HEK293 (cell line): Measurements from ENCODE around the gene CDC27.

Experiments used
- BCL11B ChIP-seq: fragments of 450-650 bp; formaldehyde crosslinking; IDR thresholded peaks from 2 replicates; pipeline ENCODE4 v1.5.1; 2016; ENCODE audit warnings: low read depth, missing biosample characterization, missing genetic modification characterization
- GFI1B ChIP-seq: fragments of 450-650 bp; formaldehyde crosslinking; IDR thresholded peaks from 2 replicates; pipeline ENCODE4 v1.5.1; 2016; ENCODE audit warnings: missing biosample characterization, missing genetic modification characterization
- GLIS1 ChIP-seq: fragments of 450-650 bp; formaldehyde crosslinking; IDR thresholded peaks from 2 replicates; pipeline ENCODE4 v1.5.1; 2016; ENCODE audit warnings: missing biosample characterization, missing genetic modification characterization
- GLIS2 ChIP-seq: fragments of 450-650 bp; formaldehyde crosslinking; IDR thresholded peaks from 2 replicates; pipeline ENCODE4 v1.5.1; 2016; ENCODE audit warnings: missing biosample characterization, missing genetic modification characterization
- HOXC10 ChIP-seq: sonication (generic); formaldehyde crosslinking; IDR thresholded peaks from 2 replicates; pipeline ENCODE4 v1.8.1; 2023; ENCODE audit warnings: mild to moderate bottlenecking, missing genetic modification reagents
- KLF8 ChIP-seq: fragments of 450-650 bp; formaldehyde crosslinking; IDR thresholded peaks from 2 replicates; pipeline ENCODE4 v1.5.1; 2016; ENCODE audit warnings: missing biosample characterization, missing genetic modification characterization
- MEIS1 ChIP-seq: sonication (generic); formaldehyde crosslinking; IDR thresholded peaks from 2 replicates; pipeline ENCODE4 v1.8.1; 2022; ENCODE audit warnings: missing genetic modification reagents, mild to moderate bottlenecking, borderline replicate concordance
- SALL2 ChIP-seq: fragments of 450-650 bp; formaldehyde crosslinking; IDR thresholded peaks from 2 replicates; pipeline ENCODE4 v1.5.0; 2017; ENCODE audit warnings: missing biosample characterization, mild to moderate bottlenecking, missing genetic modification characterization, borderline replicate concordance
- TCF7L2 ChIP-seq: IDR thresholded peaks from 2 replicates; pipeline ENCODE4 v1.6.1; 2011; ENCODE audit warnings: low read depth, mild to moderate bottlenecking, inconsistent platforms, low read length, moderate library complexity, borderline replicate concordance
- YY2 ChIP-seq: fragments of 450-650 bp; formaldehyde crosslinking; IDR thresholded peaks from 2 replicates; pipeline ENCODE4 v1.5.1; 2016; ENCODE audit warnings: missing biosample characterization, missing genetic modification characterization
- ZBTB49 ChIP-seq: fragments of 450-650 bp; formaldehyde crosslinking; IDR thresholded peaks from 2 replicates; pipeline ENCODE4 v1.5.1; 2016; ENCODE audit warnings: missing biosample characterization, missing genetic modification characterization, low read depth
- ZFP37 ChIP-seq: fragments of 450-650 bp; formaldehyde crosslinking; IDR thresholded peaks from 2 replicates; pipeline ENCODE4 v1.5.1; 2016; ENCODE audit warnings: missing biosample characterization, missing genetic modification characterization
- ZNF133 ChIP-seq: fragments of 450-650 bp; formaldehyde crosslinking; IDR thresholded peaks from 2 replicates; pipeline ENCODE4 v1.5.1; 2016; ENCODE audit warnings: missing biosample characterization, missing genetic modification characterization
- ZNF138 ChIP-seq: fragments of 450-650 bp; formaldehyde crosslinking; IDR thresholded peaks from 2 replicates; pipeline ENCODE4 v1.5.1; 2016; ENCODE audit warnings: missing biosample characterization, missing genetic modification characterization, borderline replicate concordance
- ZNF148 ChIP-seq: fragments of 450-650 bp; formaldehyde crosslinking; IDR thresholded peaks from 2 replicates; pipeline ENCODE4 v1.5.0; 2017; ENCODE audit warnings: missing biosample characterization, missing genetic modification characterization, borderline replicate concordance
- ZNF169 ChIP-seq: fragments of 450-650 bp; formaldehyde crosslinking; IDR thresholded peaks from 2 replicates; pipeline ENCODE4 v1.5.1; 2016; ENCODE audit warnings: missing biosample characterization, missing genetic modification characterization
- ZNF202 ChIP-seq: fragments of 450-650 bp; formaldehyde crosslinking; IDR thresholded peaks from 2 replicates; pipeline ENCODE4 v1.5.1; 2016; ENCODE audit warnings: missing biosample characterization, missing genetic modification characterization, borderline replicate concordance
- ZNF211 ChIP-seq: fragments of 450-650 bp; formaldehyde crosslinking; IDR thresholded peaks from 2 replicates; pipeline ENCODE4 v1.5.1; 2016; ENCODE audit warnings: low read depth, missing biosample characterization, missing genetic modification characterization
- ZNF26 ChIP-seq: fragments of 450-650 bp; formaldehyde crosslinking; IDR thresholded peaks from 2 replicates; pipeline ENCODE4 v1.5.1; 2016; ENCODE audit warnings: missing biosample characterization, missing genetic modification characterization
- ZNF324 ChIP-seq: fragments of 450-650 bp; formaldehyde crosslinking; IDR thresholded peaks from 2 replicates; pipeline ENCODE4 v1.5.1; 2016; ENCODE audit warnings: missing biosample characterization, missing genetic modification characterization
- ZNF350 ChIP-seq: fragments of 450-650 bp; formaldehyde crosslinking; IDR thresholded peaks from 2 replicates; pipeline ENCODE4 v1.5.0; 2017; ENCODE audit warnings: missing biosample characterization, mild to moderate bottlenecking, missing genetic modification characterization
- ZNF391 ChIP-seq: fragments of 450-650 bp; formaldehyde crosslinking; IDR thresholded peaks from 2 replicates; pipeline ENCODE4 v1.5.1; 2016; ENCODE audit warnings: low read depth, missing biosample characterization, missing genetic modification characterization, borderline replicate concordance
- ZNF488 ChIP-seq: fragments of 450-650 bp; formaldehyde crosslinking; IDR thresholded peaks from 2 replicates; pipeline ENCODE4 v1.5.1; 2016; ENCODE audit warnings: missing biosample characterization, missing genetic modification characterization
- ZNF514 ChIP-seq: fragments of 450-650 bp; formaldehyde crosslinking; IDR thresholded peaks from 2 replicates; pipeline ENCODE4 v1.5.1; 2016; ENCODE audit warnings: missing biosample characterization, missing genetic modification characterization
- ZNF544 ChIP-seq: fragments of 450-650 bp; formaldehyde crosslinking; IDR thresholded peaks from 2 replicates; pipeline ENCODE4 v1.5.0; 2017; ENCODE audit warnings: missing biosample characterization, missing genetic modification characterization
- ZNF600 ChIP-seq: fragments of 450-650 bp; formaldehyde crosslinking; IDR thresholded peaks from 2 replicates; pipeline ENCODE4 v1.5.1; 2016; ENCODE audit warnings: missing biosample characterization, missing genetic modification characterization
- ZNF623 ChIP-seq: fragments of 450-650 bp; formaldehyde crosslinking; IDR thresholded peaks from 2 replicates; pipeline ENCODE4 v1.5.1; 2016; ENCODE audit warnings: missing biosample characterization, missing genetic modification characterization
- ZNF645 ChIP-seq: fragments of 450-650 bp; formaldehyde crosslinking; IDR thresholded peaks from 2 replicates; pipeline ENCODE4; 2016; ENCODE audit warnings: missing biosample characterization, missing genetic modification characterization
- ZNF660 ChIP-seq: fragments of 450-650 bp; IDR thresholded peaks from 2 replicates; pipeline ENCODE4 v1.5.1; 2018; ENCODE audit warnings: missing biosample characterization, mild to moderate bottlenecking, missing genetic modification characterization
- ZNF747 ChIP-seq: fragments of 450-650 bp; formaldehyde crosslinking; IDR thresholded peaks from 2 replicates; pipeline ENCODE4 v1.5.1; 2016; ENCODE audit warnings: missing biosample characterization, missing genetic modification characterization
- ZNF830 ChIP-seq: fragments of 450-650 bp; IDR thresholded peaks from 2 replicates; pipeline ENCODE4 v1.5.0; 2018; ENCODE audit warnings: missing biosample characterization, missing genetic modification characterization, low read depth, mild to moderate bottlenecking, moderate library complexity
- ZSCAN23 ChIP-seq: fragments of 450-650 bp; formaldehyde crosslinking; IDR thresholded peaks from 2 replicates; pipeline ENCODE4 v1.5.1; 2016; ENCODE audit warnings: missing biosample characterization, missing genetic modification characterization
- ZSCAN30 ChIP-seq: fragments of 450-650 bp; IDR thresholded peaks from 2 replicates; pipeline ENCODE4 v1.5.1; 2018; ENCODE audit warnings: missing biosample characterization, mild to moderate bottlenecking, missing genetic modification characterization, moderate library complexity

Gene CDC27

GRCh38 chr17:47229535-47230443 is 40.7 kb upstream of the CDC27 start (continued):
- TF ChIP-seq ZNF544 = no peak
- TF ChIP-seq ZNF623 = no peak
- no peak for TF ChIP-seq YY2 (tag by site-specific recombination)
- TF ChIP-seq ZNF133 = no peak
- 0 out of 2 replicates have a peak, but pooled peaks have one; percentile 9 for TF ChIP-seq GLIS1 (tag by site-specific recombination)
- TF ChIP-seq ZNF747 (tag by site-specific recombination) = no peak
- no peak for TF ChIP-seq ZNF488 (tag by site-specific recombination)
- no peak for TF ChIP-seq BCL11B
- TF ChIP-seq MEIS1 (CRISPR knock-in tag) = no peak
- no peak for TF ChIP-seq ZNF138
- no peak for TF ChIP-seq SALL2 (tag by site-specific recombination)
- TF ChIP-seq GLIS2 (tag by site-specific recombination) = no peak
- TF ChIP-seq ZSCAN30 (tag by site-specific recombination) = 0 out of 2 replicates have a peak, but pooled peaks have one; percentile 60
- no peak for TF ChIP-seq GFI1B (tag by site-specific recombination)
- peak; percentile 74; the same call in 1 of the 2 replicates for TF ChIP-seq ZFP37
- TF ChIP-seq ZNF600 (tag by site-specific recombination) = 0 out of 2 replicates have a peak, but pooled peaks have one; percentile 45
- TF ChIP-seq ZBTB49 (tag by site-specific recombination) = no peak
- TF ChIP-seq ZNF660 (tag by site-specific recombination) = peak; percentile 88
- TF ChIP-seq ZNF211 (tag by site-specific recombination) = no peak
- no peak for TF ChIP-seq ZSCAN23 (tag by site-specific recombination)
- TF ChIP-seq ZNF202 (tag by site-specific recombination) = no peak
- no peak for TF ChIP-seq HOXC10 (CRISPR knock-in tag)
- no peak for TF ChIP-seq ZNF514
- TF ChIP-seq KLF8 = peak; percentile 52
- no peak for TF ChIP-seq ZNF391 (tag by site-specific recombination)
- no peak for TF ChIP-seq ZNF169 (tag by site-specific recombination)
- no peak for TF ChIP-seq TCF7L2
- no peak for TF ChIP-seq ZNF830 (tag by site-specific recombination)
- no peak for TF ChIP-seq ZNF148
- no peak for TF ChIP-seq ZNF26 (tag by site-specific recombination)
- TF ChIP-seq ZNF324 (tag by site-specific recombination) = peak; percentile 48; the same call in 1 of the 2 replicates
- no peak for TF ChIP-seq ZNF645 (tag by site-specific recombination)
- no peak for TF ChIP-seq ZNF350 (tag by site-specific recombination)
